HepG2 (cell line): ENCODE results near the gene BTD.

Experiments used
- CTCF ChIP-seq: sonication (generic); formaldehyde crosslinking; IDR thresholded peaks from 2 replicates; pipeline ENCODE4 v1.5.0; 2020; ENCODE audit warnings: mild to moderate bottlenecking, missing genetic modification reagents, moderate library complexity
- EP300 ChIP-seq, 3 experiments: sonication (generic) in 1 of 3; formaldehyde crosslinking in 1 of 3; IDR thresholded peaks; 2 replicates each; pipeline versions ENCODE4 v1.5.1 to v1.6.1; 2011 to 2020; ENCODE audit warnings: low read depth in 2 of 3, low read length in 2 of 3, borderline replicate concordance in 1 of 3, improper control_type of control experiment in 1 of 3, mild to moderate bottlenecking in 1 of 3, missing genetic modification reagents in 1 of 3, moderate library complexity in 1 of 3
- HMGXB4 ChIP-seq, 2 experiments: sonication (generic) in 1 of 2; formaldehyde crosslinking in 1 of 2; IDR thresholded peaks; 2 replicates each; pipeline versions ENCODE4 v1.4.0 to v1.6.1; 2018 to 2020; ENCODE audit warnings: missing genetic modification reagents in 2 of 2, borderline replicate concordance in 1 of 2, low read depth in 1 of 2, mild to moderate bottlenecking in 1 of 2, missing biosample characterization in 1 of 2
- REST ChIP-seq, 2 experiments: IDR thresholded peaks; 2 replicates each; pipeline ENCODE4 v1.6.1; 2011 to 2012; ENCODE audit warnings: low read length in 2 of 2, borderline replicate concordance in 1 of 2, low read depth in 1 of 2, mild to moderate bottlenecking in 1 of 2, moderate library complexity in 1 of 2
- USF2 ChIP-seq, 2 experiments: sonication (generic) in 1 of 2; formaldehyde crosslinking in 1 of 2; IDR thresholded peaks; 2 replicates each; pipeline versions ENCODE4 v1.5.1 to v1.6.1; 2011 to 2020; ENCODE audit warnings: borderline replicate concordance in 1 of 2, low read depth in 1 of 2, low read length in 1 of 2, mild to moderate bottlenecking in 1 of 2, missing genetic modification reagents in 1 of 2, moderate library complexity in 1 of 2
- YY1 ChIP-seq: IDR thresholded peaks from 2 replicates; pipeline ENCODE4 v1.6.1; 2011; ENCODE audit warnings: low read length, low read depth, moderate library complexity, mild to moderate bottlenecking; ENCODE audit not compliant: insufficient read depth, insufficient replicate concordance
- ZBTB7A ChIP-seq: sonication (generic); formaldehyde crosslinking; IDR thresholded peaks from 2 replicates; pipeline ENCODE4 v1.8.0; 2022; ENCODE audit warnings: mild to moderate bottlenecking, missing genetic modification reagents
- ZNF18 ChIP-seq: sonication (generic); formaldehyde crosslinking; IDR thresholded peaks from 2 replicates; pipeline ENCODE4 v1.8.0; 2022; ENCODE audit warnings: mild to moderate bottlenecking, missing genetic modification reagents; ENCODE audit not compliant: insufficient replicate concordance
- ZNF513 ChIP-seq: sonication (generic); formaldehyde crosslinking; conservative IDR thresholded peaks from 2 replicates; pipeline ENCODE4 v1.5.0; 2020; ENCODE audit warnings: missing genetic modification reagents
- ZNF574 ChIP-seq: sonication (generic); formaldehyde crosslinking; IDR thresholded peaks from 2 replicates; pipeline ENCODE4 v1.4.0; 2020; ENCODE audit warnings: missing genetic modification reagents

GRCh38 chr3:15653321-15653720 lies 51.8 kb downstream of the BTD start:
- no peak for TF ChIP-seq ZNF574 (CRISPR knock-in tag)
- no peak for TF ChIP-seq ZNF513 (CRISPR knock-in tag)
- TF ChIP-seq ZBTB7A (CRISPR knock-in tag) = no peak
- TF ChIP-seq EP300 (IDR thresholded peaks at IDR 0.05; ENCODE audit: low read depth in 2 of 2, low read length in 2 of 2) = no peak
- TF ChIP-seq EP300 (CRISPR knock-in tag; IDR thresholded peaks at IDR 0.05; ENCODE audit: borderline replicate concordance) = no peak
- TF ChIP-seq CTCF (CRISPR knock-in tag) = no peak
- no peak for TF ChIP-seq YY1
- no peak for TF ChIP-seq ZNF18 (CRISPR knock-in tag)
- no peak for TF ChIP-seq REST (IDR thresholded peaks at IDR 0.05; ENCODE audit: borderline replicate concordance in 1 of 2, low read depth in 1 of 2, low read length in 2 of 2)
- TF ChIP-seq USF2 (IDR thresholded peaks at IDR 0.05; ENCODE audit: low read depth, low read length) = no peak
- no peak for TF ChIP-seq USF2 (CRISPR knock-in tag; IDR thresholded peaks at IDR 0.05; ENCODE audit: borderline replicate concordance)
- no peak for TF ChIP-seq HMGXB4 (CRISPR knock-in tag; IDR thresholded peaks at IDR 0.05; ENCODE audit: borderline replicate concordance in 1 of 2, low read depth in 1 of 2)
